GM12878 (cell line): ENCODE measurements around the gene TCP11L2. TPM values are rescaled to one million over a fixed set of nuclear protein-coding genes. Genes with fewer than 3 reads are reported as not detected.

Experiments
- ATAC-seq: fragments of 200-7000 bp; cut with Tn5 transposase; 3 replicates; pipeline ENCODE4 v1.9.1; 2020; ENCODE audit warnings: mild to moderate bottlenecking, moderate library complexity
- BruUV-seq: library from RNA; stranded (reverse); fragments of 400-500 nt; replicated peaks from 2 replicates; lab custom pipeline; 2021; lab: Mats Ljungman, UMichigan
- CTCF ChIA-PET: fragments of 300-600 bp; sonication (Branson Sonifier 250); formaldehyde crosslinking; extraction: SDS; loops from one replicate; lab custom pipeline; 2021; ENCODE audit warnings: inconsistent platforms; lab: Yijun Ruan, JAX
- POLR2A ChIA-PET: fragments of 350-600 bp; formaldehyde crosslinking; extraction: SDS; loops from one replicate; lab custom pipeline; 2021; ENCODE audit warnings: inconsistent platforms; lab: Charles Lee
- RAD21 ChIA-PET: fragments of 300-600 bp; sonication (Branson Sonifier 250); formaldehyde crosslinking; loops from one replicate; lab custom pipeline; 2023; ENCODE audit warnings: antibody characterized with exemption; ENCODE audit not compliant: unreplicated experiment; lab: Charles Lee
- SMC1A ChIA-PET: fragments of 300-600 bp; sonication (Branson Sonifier 250); formaldehyde crosslinking; loops from one replicate; lab custom pipeline; 2023; ENCODE audit not compliant: unreplicated experiment, uncharacterized antibody; lab: Charles Lee
- DNase-seq: peaks from one replicate; pipeline ENCODE4 v3.0.0-alpha.2; 2011; ENCODE audit warnings: low read depth, low spot score
- FAIRE-seq: peaks from 3 replicates; lab custom pipeline; 2011; peaks lifted over from hg19 to GRCh38; lab: Jason Lieb, UNC
- H2AFZ ChIP-seq: 2 replicates; pipeline ENCODE4 v1.6.0; 2011; ENCODE audit warnings: low read depth, low read length, control low read depth; ENCODE audit not compliant: control insufficient read depth
- H3K27ac ChIP-seq: 2 replicates; pipeline ENCODE4 v1.5.1; 2011; ENCODE audit warnings: control low read depth; ENCODE audit not compliant: control insufficient read depth, insufficient read depth
- H3K27me3 ChIP-seq, 2 experiments: replicated peaks in 1 of 2; 2 replicates each; pipeline versions ENCODE4 v1.6.0 to v1.6.1; 2011; ENCODE audit warnings: low read length in 1 of 2; ENCODE audit not compliant: control insufficient read depth in 2 of 2, insufficient read depth in 2 of 2
- H3K36me3 ChIP-seq, 2 experiments: 2 replicates each; pipeline ENCODE4 v1.5.1; 2011; ENCODE audit warnings: low read length in 1 of 2; ENCODE audit not compliant: control insufficient read depth in 2 of 2, insufficient read depth in 2 of 2
- H3K4me1 ChIP-seq: 2 replicates; pipeline ENCODE4 v1.6.1; 2011; ENCODE audit warnings: mild to moderate bottlenecking, low read length, moderate library complexity, mixed read lengths; ENCODE audit not compliant: control insufficient read depth, insufficient read depth
- H3K4me2 ChIP-seq: 2 replicates; pipeline ENCODE4 v1.6.0; 2011; ENCODE audit warnings: control low read depth; ENCODE audit not compliant: control insufficient read depth, insufficient read depth
- H3K4me3 ChIP-seq: fragments of 200-600 bp; sonication (generic); 2 replicates; pipeline ENCODE4 v1.5.1; 2016
- H3K79me2 ChIP-seq: 2 replicates; pipeline ENCODE4 v1.6.0; 2011; ENCODE audit warnings: low read length; ENCODE audit not compliant: control insufficient read depth, insufficient read depth
- H3K9ac ChIP-seq: 2 replicates; pipeline ENCODE4 v1.8.0; 2011; ENCODE audit warnings: low read length, control low read depth, mixed read lengths; ENCODE audit not compliant: control insufficient read depth, insufficient read depth
- H3K9me3 ChIP-seq: replicated peaks from 3 replicates; pipeline ENCODE4 v1.5.1; 2011; ENCODE audit warnings: mild to moderate bottlenecking, low read length; ENCODE audit not compliant: control insufficient read depth, insufficient read depth
- H4K20me1 ChIP-seq: 2 replicates; pipeline ENCODE4 v1.6.0; 2011; ENCODE audit not compliant: control insufficient read depth, insufficient read depth
- CHD4 ChIP-seq: fragments of 200-600 bp; sonication (generic); IDR thresholded peaks from 2 replicates; pipeline ENCODE4 v1.6.1; 2016; ENCODE audit warnings: mild to moderate bottlenecking
- JUND ChIP-seq: IDR thresholded peaks from 2 replicates; pipeline ENCODE4 v1.6.1; 2012; ENCODE audit warnings: low read depth, mild to moderate bottlenecking, low read length, improper control_type of control experiment, moderate library complexity
- KLF5 ChIP-seq: fragments of 450-650 bp; IDR thresholded peaks from 2 replicates; pipeline ENCODE4 v1.6.1; 2014; ENCODE audit warnings: mild to moderate bottlenecking; ENCODE audit not compliant: partially characterized antibody
- MTA2 ChIP-seq: fragments of 450-650 bp; IDR thresholded peaks from 2 replicates; pipeline ENCODE4 v1.6.1; 2016; ENCODE audit warnings: low read depth, mild to moderate bottlenecking, moderate library complexity
- NRF1 ChIP-seq: conservative IDR thresholded peaks from 2 replicates; pipeline ENCODE4 v1.6.1; 2011; ENCODE audit warnings: mild to moderate bottlenecking, low read depth, low read length, improper control_type of control experiment
- PAX5 ChIP-seq: IDR thresholded peaks from 2 replicates; pipeline ENCODE4 v1.6.1; 2011; ENCODE audit warnings: low read depth, low read length, borderline replicate concordance
- POLR2AphosphoS5 ChIP-seq: IDR thresholded peaks from 2 replicates; pipeline ENCODE4 v1.6.1; 2011; ENCODE audit warnings: mild to moderate bottlenecking, low read length, inconsistent platforms
- RBBP5 ChIP-seq: fragments of 200-600 bp; sonication (generic); conservative IDR thresholded peaks from 2 replicates; pipeline ENCODE4 v1.6.1; 2016
- RFX5 ChIP-seq: IDR thresholded peaks from 2 replicates; pipeline ENCODE4 v1.6.1; 2011; ENCODE audit warnings: low read depth, low read length, improper control_type of control experiment
- STAT1 ChIP-seq: fragments of 450-650 bp; conservative IDR thresholded peaks from 2 replicates; pipeline ENCODE4 v1.6.1; 2014; ENCODE audit warnings: antibody characterized with exemption, mild to moderate bottlenecking
- TARDBP ChIP-seq: IDR thresholded peaks from 2 replicates; pipeline ENCODE4 v1.6.1; 2016; ENCODE audit warnings: borderline replicate concordance
- ZNF24 ChIP-seq: fragments of 450-650 bp; IDR thresholded peaks from 2 replicates; pipeline ENCODE4 v1.6.1; 2017; ENCODE audit warnings: antibody characterized with exemption, mild to moderate bottlenecking
- WGBS: methylation state at CpG from one replicate; pipeline ENCODE4 v1.1.6; 2016; ENCODE audit warnings: low lambda C conversion rate; ENCODE audit not compliant: insufficient replicate concordance, insufficient coverage; ENCODE audit errors: missing lambda C conversion rate; 5-methylcytosine and 5-hydroxymethylcytosine counted together
- in situ Hi-C: fragments of 300-500 bp; cut with MboI; formaldehyde crosslinking; loops from 9 replicates; pipeline ENCODE4 v1.14.3; 2018; ENCODE audit warnings: mixed read lengths
- intact Hi-C: fragments of 100-400 bp; cut with micrococcal nuclease; formaldehyde crosslinking; loops from one replicate; pipeline ENCODE4 v1.14.2; 2022; ENCODE audit not compliant: unreplicated experiment
- polyA plus RNA-seq, 11 experiments: library from polyadenylated mRNA; depleted of rRNA in 4 of 11; unstranded in 6 of 11; stranded (reverse) in 5 of 11; fragments of >200 nt; fragmentation: Nextera tagmentation in 4 of 11; fragmentation: Illumina TruSeq in 1 of 11; extraction: Ambion mirVana in 4 of 11; extraction: Trizol in 1 of 11; gene quantifications; 1 replicate in 1 of 11; 2 replicates in 10 of 11; pipeline versions ENCODE4 v1.2.1 to v1.2.3, GENCODE V29; 2011 to 2016; ENCODE audit warnings: inconsistent platforms in 2 of 11, missing spikeins in 2 of 11, low read depth in 1 of 11
- total RNA-seq, 4 experiments: library from RNA; depleted of rRNA in 3 of 4; stranded (reverse); fragments of >200 nt in 3 of 4; fragmentation: Illumina TruSeq in 1 of 4; extraction: Trizol in 1 of 4; gene quantifications; 2 replicates each; pipeline versions ENCODE4 v1.2.1 to v1.2.3, GENCODE V29; 2013 to 2021
- TF ChIP-seq, protein P1 (sequence below), 3 experiments: IDR thresholded peaks in 2 of 3; conservative IDR thresholded peaks in 1 of 3; 2 replicates each; pipeline ENCODE4 v1.5.1; 2011; ENCODE audit warnings: low read depth in 3 of 3, low read length in 3 of 3, mild to moderate bottlenecking in 3 of 3, control low read depth in 2 of 3, moderate library complexity in 2 of 3, inconsistent platforms in 1 of 3, mixed read lengths in 1 of 3; ENCODE audit not compliant: control insufficient read depth in 2 of 3, insufficient read depth in 1 of 3; ENCODE audit errors: extremely low read depth in 1 of 3
- TF ChIP-seq, protein P2 (sequence below): fragments of 450-650 bp; IDR thresholded peaks from 2 replicates; pipeline ENCODE4 v1.6.1; 2017; ENCODE audit warnings: low read depth, mild to moderate bottlenecking, moderate library complexity

The TCP11L2 gene
- total and polyA plus RNA-seq, 10 of the 15 experiments (the other 5 are each of a cell fraction or from before 2014, with no cell fraction given) = 0.18 to 5.0 (median 0.90) TPM

DNA sequence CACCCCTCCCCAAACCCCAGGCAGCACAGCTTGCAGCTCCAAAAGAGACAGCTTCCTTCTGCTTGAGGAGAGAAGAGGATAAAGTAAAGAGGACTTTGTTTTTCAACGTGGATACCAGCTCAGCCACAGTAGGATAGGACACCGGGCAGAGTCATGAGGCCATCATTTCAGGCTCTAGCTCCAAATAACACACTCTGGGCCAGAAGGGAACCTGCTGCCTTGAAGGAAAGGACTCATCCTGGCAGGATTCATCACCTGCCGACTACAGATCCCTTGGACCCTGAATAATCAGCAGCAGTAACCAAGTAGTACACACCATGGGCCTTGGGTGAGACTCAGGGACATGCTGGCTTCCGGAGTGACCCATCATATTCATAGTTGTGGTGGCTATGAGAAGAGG is 44.3 kb upstream of the TCP11L2 start (continued):
- TF ChIP-seq, protein P1, sequence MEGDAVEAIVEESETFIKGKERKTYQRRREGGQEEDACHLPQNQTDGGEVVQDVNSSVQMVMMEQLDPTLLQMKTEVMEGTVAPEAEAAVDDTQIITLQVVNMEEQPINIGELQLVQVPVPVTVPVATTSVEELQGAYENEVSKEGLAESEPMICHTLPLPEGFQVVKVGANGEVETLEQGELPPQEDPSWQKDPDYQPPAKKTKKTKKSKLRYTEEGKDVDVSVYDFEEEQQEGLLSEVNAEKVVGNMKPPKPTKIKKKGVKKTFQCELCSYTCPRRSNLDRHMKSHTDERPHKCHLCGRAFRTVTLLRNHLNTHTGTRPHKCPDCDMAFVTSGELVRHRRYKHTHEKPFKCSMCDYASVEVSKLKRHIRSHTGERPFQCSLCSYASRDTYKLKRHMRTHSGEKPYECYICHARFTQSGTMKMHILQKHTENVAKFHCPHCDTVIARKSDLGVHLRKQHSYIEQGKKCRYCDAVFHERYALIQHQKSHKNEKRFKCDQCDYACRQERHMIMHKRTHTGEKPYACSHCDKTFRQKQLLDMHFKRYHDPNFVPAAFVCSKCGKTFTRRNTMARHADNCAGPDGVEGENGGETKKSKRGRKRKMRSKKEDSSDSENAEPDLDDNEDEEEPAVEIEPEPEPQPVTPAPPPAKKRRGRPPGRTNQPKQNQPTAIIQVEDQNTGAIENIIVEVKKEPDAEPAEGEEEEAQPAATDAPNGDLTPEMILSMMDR (IDR thresholded peaks at IDR 0.05 in 2 of 3, conservative IDR thresholded peaks at IDR 0.05 in 1 of 3; ENCODE audit: control insufficient read depth in 2 of 3, extremely low read depth in 1 of 3, insufficient read depth in 1 of 3, low read depth in 3 of 3, low read length in 3 of 3) = no peak
- TF ChIP-seq KLF5 = no peak
- TF ChIP-seq RBBP5 = no peak
- TF ChIP-seq JUND = no peak
- TF ChIP-seq PAX5 = no peak
- no peak for TF ChIP-seq POLR2AphosphoS5
- TF ChIP-seq STAT1 = no peak
- no peak for TF ChIP-seq ZNF24
- TF ChIP-seq NRF1 = no peak
- no peak for TF ChIP-seq TARDBP

DNA sequence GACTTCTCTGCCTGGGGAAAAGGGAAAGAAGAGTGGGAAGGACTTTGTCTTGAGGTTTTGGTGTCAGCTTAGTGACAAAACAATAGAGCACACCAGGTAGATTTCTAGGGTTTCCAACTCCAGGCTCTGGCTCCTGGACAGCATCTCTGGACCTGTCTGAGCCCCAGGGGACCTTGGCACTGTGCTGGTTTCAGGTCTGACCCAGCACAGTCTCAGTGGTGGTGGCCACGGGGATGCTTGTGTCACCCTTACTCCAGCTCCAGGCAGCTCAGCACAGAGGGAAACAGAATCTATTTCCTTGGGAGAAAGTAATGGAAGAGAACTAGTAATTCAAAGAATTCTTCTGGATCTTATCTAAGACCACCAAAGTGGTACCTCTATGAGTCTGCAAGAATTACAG is 43.6 kb upstream of the TCP11L2 start:
- BruUV-seq = no TSS peak
- Histone ChIP-seq H3K4me1 (no peaks in the 10 kb centered on the region), H2AFZ (no peak overlapping the region), H3K4me2 (no peak overlapping the region), H4K20me1 (no peaks in the 10 kb centered on the region), H3K9ac (no peak overlapping the region), H3K79me2 (no peaks in the 10 kb centered on the region), H3K27ac (no peak overlapping the region), H3K9me3 (no peaks in the 10 kb centered on the region), H3K36me3 (no peaks in the 10 kb centered on the region), H3K27me3 (no peaks in the 10 kb centered on the region), H3K4me3 (no peak overlapping the region)
- POLR2A ChIA-PET = no interaction called here
- FAIRE-seq (no peak), DNase-seq (no peak), ATAC-seq (no peak)
- RAD21 ChIA-PET = no interaction called here
- TF ChIP-seq, protein P2, sequence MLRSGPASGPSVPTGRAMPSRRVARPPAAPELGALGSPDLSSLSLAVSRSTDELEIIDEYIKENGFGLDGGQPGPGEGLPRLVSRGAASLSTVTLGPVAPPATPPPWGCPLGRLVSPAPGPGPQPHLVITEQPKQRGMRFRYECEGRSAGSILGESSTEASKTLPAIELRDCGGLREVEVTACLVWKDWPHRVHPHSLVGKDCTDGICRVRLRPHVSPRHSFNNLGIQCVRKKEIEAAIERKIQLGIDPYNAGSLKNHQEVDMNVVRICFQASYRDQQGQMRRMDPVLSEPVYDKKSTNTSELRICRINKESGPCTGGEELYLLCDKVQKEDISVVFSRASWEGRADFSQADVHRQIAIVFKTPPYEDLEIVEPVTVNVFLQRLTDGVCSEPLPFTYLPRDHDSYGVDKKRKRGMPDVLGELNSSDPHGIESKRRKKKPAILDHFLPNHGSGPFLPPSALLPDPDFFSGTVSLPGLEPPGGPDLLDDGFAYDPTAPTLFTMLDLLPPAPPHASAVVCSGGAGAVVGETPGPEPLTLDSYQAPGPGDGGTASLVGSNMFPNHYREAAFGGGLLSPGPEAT = no peak
- TF ChIP-seq CHD4 = no peak
- TF ChIP-seq MTA2 = no peak
- TF ChIP-seq RFX5 = no peak
- SMC1A ChIA-PET = interaction anchor here (1.3 kb wide), 1 partner anchor 10 kb away, joined by 3 read pairs; no protein-coding TSS in a partner anchor
- CTCF ChIA-PET = no interaction called here
- intact Hi-C loops = no loop called here
- in situ Hi-C loops = no loop called here
- 59% methylated on average over 1 of the region's 1 CpG for WGBS
